Activated CD8-positive, alpha-beta memory T cell treated with anti-CD3 and anti-CD28 coated beads, Interleukin-2, amount 50 U/mL, for 48 hours (primary cell): Measurements from ENCODE around the gene RPS17.
"Not testable (repeated sequence)": the region's sequence is repeated elsewhere in the genome, so short reads cannot be mapped to it uniquely, and the experiment has no call there.

ENCODE experiments used
- DNase-seq: peaks from one replicate; pipeline ENCODE4 v3.0.0-alpha.2; 2020

Gene RPS17

DNA sequence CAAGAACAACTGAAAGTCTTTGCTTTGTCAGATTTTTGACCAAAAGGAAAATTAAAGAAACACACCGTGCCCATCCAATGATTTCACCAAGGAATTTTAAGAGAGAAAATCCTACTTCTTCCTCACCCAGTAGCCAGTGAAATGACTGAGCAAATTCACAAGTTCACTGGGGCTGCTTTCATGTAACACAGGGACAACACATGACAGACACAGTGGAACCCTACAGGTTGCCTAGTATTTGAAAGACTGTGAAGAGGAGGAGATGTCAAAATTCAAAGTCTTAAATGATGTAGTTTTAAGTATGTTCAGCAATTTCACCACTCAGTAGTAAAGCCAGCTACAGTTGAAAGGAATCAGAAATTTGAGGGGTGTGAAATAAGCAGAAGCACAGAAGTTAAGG lies 33.2 kb downstream of the RPS17 start:
- DNase-seq = not testable (repeated sequence)

DNA sequence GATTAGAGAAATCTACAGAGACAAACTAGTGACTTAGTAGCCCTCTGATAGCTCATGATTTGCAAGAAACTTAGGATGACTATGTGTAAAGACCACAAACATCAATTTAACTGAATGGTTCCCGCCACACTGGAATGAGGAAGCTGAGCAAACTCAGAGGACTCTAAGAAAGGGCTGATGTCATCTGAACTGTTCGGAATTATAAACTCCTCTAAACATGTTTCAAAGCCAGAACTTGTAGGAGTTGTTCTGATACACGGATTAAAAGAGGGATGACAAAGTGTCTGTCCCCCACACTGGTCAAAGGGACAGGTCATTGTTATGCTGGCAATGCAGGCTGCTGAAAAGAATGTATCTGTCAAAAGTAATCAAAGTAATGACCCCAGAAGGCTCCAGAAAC lies 34.4 kb downstream of the RPS17 start:
- not testable (repeated sequence) for DNase-seq

- DNase-seq = not testable (repeated sequence)
These were observed 36.2 kb downstream of the RPS17 start for GRCh38 chr15:82504074-82504473.

GRCh38 chr15:82502700-82503339 lies 37.4 kb downstream of the RPS17 start:
- not testable (repeated sequence) for DNase-seq

DNA sequence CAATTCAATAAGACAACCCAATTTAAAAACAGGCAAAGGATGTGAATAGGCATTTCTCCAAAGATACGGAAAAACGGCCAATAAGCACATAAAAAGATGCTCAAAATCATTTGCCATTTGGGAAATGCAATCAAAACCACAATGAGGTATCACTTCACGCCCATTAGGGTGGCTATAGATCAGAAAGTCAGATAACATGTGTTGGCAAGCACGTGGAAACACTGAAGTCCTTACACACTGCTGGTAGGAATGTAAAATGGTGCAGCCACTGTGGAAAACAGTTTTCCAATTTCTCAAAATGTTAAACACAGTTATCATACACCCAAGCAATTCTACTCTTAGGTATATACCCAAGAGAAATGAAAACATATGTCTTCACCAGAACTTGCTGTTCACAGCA lies 39.5 kb downstream of the RPS17 start:
- not testable (repeated sequence) for DNase-seq

- DNase-seq = not testable (repeated sequence)
These were observed 42.3 kb downstream of the RPS17 start for GRCh38 chr15:82497978-82498377.

- DNase-seq = not testable (repeated sequence)
These were observed 52.0 kb downstream of the RPS17 start for GRCh38 chr15:82488250-82488649.

DNA sequence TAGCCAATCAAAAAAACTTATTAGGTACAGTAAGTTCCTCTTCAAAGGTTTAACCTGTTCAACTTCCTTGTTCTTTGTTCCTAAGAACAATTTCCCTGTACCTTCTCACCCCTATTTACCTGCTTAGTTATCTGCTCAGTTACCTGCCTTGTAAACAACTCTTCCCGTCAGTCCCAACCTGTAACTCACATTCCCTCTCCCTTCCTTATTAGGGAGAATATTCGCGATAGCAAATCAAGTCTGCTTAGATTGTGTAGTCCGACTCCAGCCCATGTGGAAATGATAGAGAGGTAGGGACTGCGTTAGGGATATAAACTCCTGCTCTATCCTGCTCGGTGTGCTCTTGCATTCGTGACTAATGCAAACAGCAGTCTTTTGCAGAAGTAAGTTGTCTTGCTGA lies 53.2 kb downstream of the RPS17 start:
- not testable (repeated sequence) for DNase-seq
